ENCODE data around the gene BRAF.
"Not testable (repeated sequence)": the region's sequence is repeated elsewhere in the genome, so short reads cannot be mapped to it uniquely, and the experiment has no call there.

The BRAF gene

GRCh38 chr7:140723574-140723973 is 201.2 kb downstream of the BRAF start:
- Histone ChIP-seq H3K4me3 (ENCODE audit: low read depth, low read length) (no peak overlapping the region), H3K36me3 (no peaks in the 10 kb centered on the region), H3K27me3 (no peaks in the 10 kb centered on the region), H3K9me3 (no peaks in the 10 kb centered on the region), H3K4me1 (peaks cover 10% of the 10 kb centered on the region)
- DNase-seq, result no peak
- no peak for TF ChIP-seq CTCF (IDR thresholded peaks at IDR 0.05; ENCODE audit: low read depth, low read length)

- no peak for DNase-seq
- H3K36me3 ChIP-seq, result no peaks in the 10 kb centered on the region
- H3K4me1 ChIP-seq, result peaks cover 10% of the 10 kb centered on the region
- H3K4me3 ChIP-seq (ENCODE audit: low read depth, low read length), result no peak overlapping the region
- no peaks in the 10 kb centered on the region for H3K27me3 ChIP-seq
- no peaks in the 10 kb centered on the region for H3K9me3 ChIP-seq
- no peak for TF ChIP-seq CTCF (IDR thresholded peaks at IDR 0.05; ENCODE audit: low read depth, low read length)
These were observed 201.7 kb downstream of the BRAF start for GRCh38 chr7:140723006-140723405.

GRCh38 chr7:140722254-140722653 is 202.5 kb downstream of the BRAF start:
- Histone ChIP-seq H3K4me3 (ENCODE audit: low read depth, low read length) (no peak overlapping the region), H3K4me1 (peaks cover 10% of the 10 kb centered on the region), H3K27me3 (no peaks in the 10 kb centered on the region), H3K36me3 (no peaks in the 10 kb centered on the region), H3K9me3 (no peaks in the 10 kb centered on the region)
- no peak for TF ChIP-seq CTCF (IDR thresholded peaks at IDR 0.05; ENCODE audit: low read depth, low read length)
- DNase-seq, result no peak

GRCh38 chr7:140719721-140720120 is 205.0 kb downstream of the BRAF start:
- H3K36me3 ChIP-seq, result no peaks in the 10 kb centered on the region; the same call in 1 of the 2 replicates
- DNase-seq, result no peak
- H3K4me3 ChIP-seq (ENCODE audit: low read depth, low read length), result no peak overlapping the region

GRCh38 chr7:140714331-140715040 is 210.2 kb downstream of the BRAF start:
- TF ChIP-seq CTCF (IDR thresholded peaks at IDR 0.05; ENCODE audit: low read depth, low read length), result no peak
- H3K9me3 ChIP-seq, result no peaks in the 10 kb centered on the region
- DNase-seq, result no peak
- H3K4me1 ChIP-seq, result no peaks in the 10 kb centered on the region
- H3K4me3 ChIP-seq (ENCODE audit: low read depth, low read length), result no peak overlapping the region
- H3K27me3 ChIP-seq, result no peaks in the 10 kb centered on the region
- H3K36me3 ChIP-seq, result no peaks in the 10 kb centered on the region; the same call in 1 of the 2 replicates

More at GRCh38 chr7:140719721-140720120, 205.0 kb downstream of the BRAF start:
- H3K27me3 ChIP-seq, result no peaks in the 10 kb centered on the region
- H3K4me1 ChIP-seq, result peaks cover 4% of the 10 kb centered on the region
- H3K9me3 ChIP-seq, result no peaks in the 10 kb centered on the region
- TF ChIP-seq CTCF (IDR thresholded peaks at IDR 0.05; ENCODE audit: low read depth, low read length), result no peak

- not testable (repeated sequence) for H3K27me3 ChIP-seq; H3K36me3 ChIP-seq; H3K9me3 ChIP-seq; H3K4me1 ChIP-seq; H3K4me3 ChIP-seq (ENCODE audit: low read depth, low read length); DNase-seq
These were observed 212.3 kb downstream of the BRAF start for GRCh38 chr7:140712392-140712791.

- not testable (repeated sequence) for DNase-seq, H3K27me3 ChIP-seq
These were observed 216.0 kb downstream of the BRAF start for GRCh38 chr7:140708764-140709163.

More at GRCh38 chr7:140708764-140709163, 216.0 kb downstream of the BRAF start:
- H3K4me3 ChIP-seq (ENCODE audit: low read depth, low read length); H3K9me3 ChIP-seq; H3K4me1 ChIP-seq: not testable (repeated sequence)
- peaks cover 24% of the 10 kb centered on the region for H3K36me3 ChIP-seq

All from BE2C (cell line).